ENCODE data around the gene PMM2.

GRCh38 chr16:8768283-8768682 is 29.4 kb upstream of the PMM2 start:
- TF ChIP-seq CTCF (IDR thresholded peaks at IDR 0.05) (no peak), POLR2A (IDR thresholded peaks at IDR 0.05) (no peak)
